GM12873 (cell line): ENCODE results near the gene CNN2.

ENCODE experiments used
- TF ChIP-seq, protein P1 (sequence below): IDR thresholded peaks from 2 replicates; pipeline ENCODE4 v1.5.1; 2012; ENCODE audit warnings: low read depth, mild to moderate bottlenecking, moderate library complexity, low read length, control low read depth; ENCODE audit not compliant: insufficient read depth; ENCODE audit errors: missing control alignments

The CNN2 gene

DNA sequence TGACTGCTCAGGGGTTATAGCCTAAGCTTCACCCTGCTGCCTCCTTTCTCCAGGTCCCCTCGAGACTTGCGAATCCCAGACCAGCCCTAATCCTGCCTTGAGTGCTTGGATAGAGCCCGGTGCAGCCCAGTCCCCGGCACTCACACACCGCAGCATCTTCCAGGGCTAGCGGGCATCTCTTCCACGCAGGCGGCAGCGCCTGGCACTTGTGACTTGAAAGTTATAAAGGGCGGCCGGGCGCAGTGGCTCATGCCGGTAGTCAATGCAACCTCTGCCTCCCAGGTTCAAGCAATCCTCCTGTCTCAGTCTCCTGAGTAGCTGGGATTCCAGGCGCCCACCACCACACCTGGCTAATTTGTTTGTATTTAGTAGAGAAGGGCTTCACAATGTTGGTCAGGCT, 40.3 kb upstream of the CNN2 start:
- TF ChIP-seq, protein P1, sequence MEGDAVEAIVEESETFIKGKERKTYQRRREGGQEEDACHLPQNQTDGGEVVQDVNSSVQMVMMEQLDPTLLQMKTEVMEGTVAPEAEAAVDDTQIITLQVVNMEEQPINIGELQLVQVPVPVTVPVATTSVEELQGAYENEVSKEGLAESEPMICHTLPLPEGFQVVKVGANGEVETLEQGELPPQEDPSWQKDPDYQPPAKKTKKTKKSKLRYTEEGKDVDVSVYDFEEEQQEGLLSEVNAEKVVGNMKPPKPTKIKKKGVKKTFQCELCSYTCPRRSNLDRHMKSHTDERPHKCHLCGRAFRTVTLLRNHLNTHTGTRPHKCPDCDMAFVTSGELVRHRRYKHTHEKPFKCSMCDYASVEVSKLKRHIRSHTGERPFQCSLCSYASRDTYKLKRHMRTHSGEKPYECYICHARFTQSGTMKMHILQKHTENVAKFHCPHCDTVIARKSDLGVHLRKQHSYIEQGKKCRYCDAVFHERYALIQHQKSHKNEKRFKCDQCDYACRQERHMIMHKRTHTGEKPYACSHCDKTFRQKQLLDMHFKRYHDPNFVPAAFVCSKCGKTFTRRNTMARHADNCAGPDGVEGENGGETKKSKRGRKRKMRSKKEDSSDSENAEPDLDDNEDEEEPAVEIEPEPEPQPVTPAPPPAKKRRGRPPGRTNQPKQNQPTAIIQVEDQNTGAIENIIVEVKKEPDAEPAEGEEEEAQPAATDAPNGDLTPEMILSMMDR, result no peak

DNA sequence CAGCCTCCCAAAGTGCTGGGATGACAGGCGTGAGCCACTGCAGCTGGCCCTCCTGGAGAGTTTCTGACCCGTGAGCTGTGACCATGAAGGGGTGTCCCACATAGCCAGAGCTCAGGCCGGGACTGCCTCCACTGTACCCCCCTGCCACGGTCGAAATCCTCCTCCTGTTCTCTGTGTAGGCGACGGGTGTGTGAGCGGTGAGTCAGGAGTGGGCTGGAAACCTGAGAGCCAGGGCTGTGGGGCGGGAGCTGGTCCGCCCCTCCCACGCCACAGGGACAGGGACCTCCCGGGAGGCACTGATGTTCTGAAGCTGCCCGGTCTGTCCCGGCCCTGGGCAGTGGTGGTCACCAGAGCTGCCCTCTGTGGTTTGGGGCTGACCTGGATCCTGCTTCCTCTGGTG, 38.3 kb upstream of the CNN2 start:
- TF ChIP-seq, protein P1, result no peak

DNA sequence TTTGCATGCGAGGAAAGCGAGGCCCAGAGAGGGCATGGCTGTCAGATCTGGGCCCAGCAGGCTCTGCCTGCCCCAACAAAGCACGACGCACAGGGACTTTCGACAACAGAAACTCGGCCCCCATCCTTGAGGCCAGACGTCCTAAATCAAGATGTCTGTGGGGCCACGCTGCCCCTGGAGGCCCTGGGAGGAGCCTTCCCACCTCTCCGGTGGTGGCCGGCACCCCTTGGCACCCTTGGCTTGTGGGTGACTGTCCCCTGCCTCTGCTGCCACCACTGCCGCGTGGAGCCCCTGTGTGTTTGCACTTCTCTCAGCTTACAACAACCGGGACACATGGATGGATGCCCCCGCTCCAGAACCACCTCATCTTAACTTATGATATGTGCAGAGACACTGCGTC, 37.9 kb upstream of the CNN2 start:
- TF ChIP-seq, protein P1, result no peak

DNA sequence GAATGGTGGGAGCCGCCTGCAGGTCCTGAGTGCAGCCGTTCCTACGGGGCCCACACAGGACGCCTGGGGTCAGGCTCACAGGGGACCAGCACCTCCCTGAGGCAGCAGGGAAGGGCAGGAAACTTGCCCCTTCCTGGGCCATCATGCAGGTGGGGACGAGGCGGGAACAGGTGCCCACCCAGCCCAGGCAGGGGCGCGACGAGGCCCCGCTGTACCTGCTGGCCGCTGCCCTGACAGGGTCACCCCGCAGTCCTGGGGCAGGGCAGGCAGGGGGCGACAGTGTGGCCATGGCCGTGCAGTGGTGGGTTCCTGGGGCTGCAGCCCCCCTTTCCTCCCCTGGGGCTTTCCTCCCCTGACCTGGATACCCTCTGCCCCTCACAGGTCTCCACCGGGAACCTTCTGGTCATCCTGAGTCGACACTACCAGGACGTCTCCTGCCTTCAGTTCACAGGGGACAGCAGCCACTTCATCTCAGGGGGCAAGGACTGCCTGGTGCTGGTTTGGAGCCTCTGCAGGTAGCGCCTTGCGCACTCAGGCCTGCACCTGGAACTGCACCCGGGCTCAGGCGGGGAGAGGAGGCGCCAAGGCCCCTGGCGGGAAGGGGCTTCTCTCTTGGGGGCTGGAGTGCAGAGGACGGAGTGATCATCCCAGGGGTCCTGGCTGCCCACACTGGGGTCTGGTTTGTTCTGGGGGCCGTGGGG, 36.9 kb upstream of the CNN2 start:
- TF ChIP-seq, protein P1, result peak; percentile 37

DNA sequence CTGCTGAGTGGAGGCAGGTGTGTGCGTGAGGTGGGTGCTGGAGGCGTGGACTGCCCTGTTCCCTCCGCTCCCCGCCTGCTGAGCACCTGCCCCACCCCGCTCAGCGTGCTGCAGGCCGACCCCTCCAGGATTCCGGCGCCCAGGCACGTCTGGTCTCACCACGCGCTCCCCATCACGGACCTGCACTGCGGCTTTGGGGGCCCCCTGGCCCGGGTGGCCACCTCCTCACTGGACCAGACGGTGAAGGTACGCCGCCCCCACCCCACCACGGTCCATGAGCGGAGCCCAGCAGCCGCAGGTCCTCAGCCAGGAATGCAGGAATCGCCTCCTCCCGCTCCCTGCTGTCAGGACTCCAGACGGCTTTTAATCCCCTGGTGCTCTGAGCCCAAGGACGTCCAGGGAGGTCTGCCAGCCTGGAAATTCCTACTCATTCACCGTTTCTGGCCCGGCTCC, 36.3 kb upstream of the CNN2 start:
- TF ChIP-seq, protein P1, result no peak

DNA sequence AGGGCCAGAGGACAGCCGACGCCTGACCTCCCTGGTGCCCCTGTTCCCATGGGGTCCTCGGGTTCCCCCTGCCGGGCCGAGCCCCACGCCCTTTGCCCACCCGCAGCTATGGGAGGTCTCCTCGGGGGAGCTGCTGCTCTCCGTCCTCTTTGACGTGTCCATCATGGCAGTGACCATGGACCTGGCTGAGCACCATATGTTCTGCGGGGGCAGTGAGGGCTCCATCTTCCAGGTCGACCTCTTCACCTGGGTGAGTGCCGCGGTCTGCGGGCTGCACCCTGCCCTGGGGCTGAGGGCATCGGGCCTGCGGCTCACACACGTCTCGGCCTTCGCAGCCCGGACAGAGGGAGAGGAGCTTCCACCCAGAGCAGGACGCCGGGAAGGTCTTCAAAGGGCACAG, 35.7 kb upstream of the CNN2 start:
- TF ChIP-seq, protein P1, result no peak

DNA sequence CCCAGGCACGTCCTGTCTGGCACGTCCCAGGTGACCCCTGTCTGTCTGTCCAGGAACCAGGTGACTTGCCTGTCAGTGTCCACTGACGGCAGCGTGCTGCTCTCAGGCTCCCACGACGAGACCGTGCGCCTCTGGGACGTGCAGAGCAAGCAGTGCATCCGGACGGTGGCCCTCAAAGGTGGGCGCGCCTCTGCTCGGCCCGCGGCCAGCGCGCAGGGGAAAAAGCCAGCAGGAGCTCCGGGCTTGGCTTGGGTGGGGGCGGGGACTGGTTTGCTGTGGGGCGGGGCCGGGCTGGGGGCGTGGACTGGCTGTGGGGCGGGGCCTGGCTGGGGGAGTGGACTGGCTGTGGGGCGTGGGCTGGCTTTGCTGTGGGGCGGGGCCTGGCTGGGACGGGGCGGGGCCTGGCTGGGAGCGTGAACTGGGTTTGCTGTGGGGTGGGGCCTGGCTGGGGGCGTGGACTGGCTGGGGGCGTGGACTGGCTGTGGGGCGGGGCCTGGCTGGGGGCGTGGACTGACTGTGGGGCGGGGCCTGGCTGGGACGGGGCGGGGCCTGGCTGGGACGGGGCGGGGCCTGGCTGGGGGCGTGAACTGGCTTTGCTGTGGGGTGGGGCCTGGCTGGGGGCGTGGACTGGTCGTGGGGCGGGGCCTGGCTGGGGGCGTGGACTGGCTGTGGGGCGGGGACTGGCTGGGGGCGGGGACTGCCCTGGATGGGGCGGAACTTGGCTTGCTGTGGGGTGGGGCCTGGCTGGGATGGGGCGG, 35.1 kb upstream of the CNN2 start:
- TF ChIP-seq, protein P1, result no peak
